ENCODE results near the gene CBR4.

GRCh38 chr4:169040559-169041261 lies 30.7 kb upstream of the CBR4 start:
- TF ChIP-seq CTCF (IDR thresholded peaks at IDR 0.05) (no peak), POLR2A (IDR thresholded peaks at IDR 0.05) (no peak)
